SK-N-SH treated with all-trans-retinoic acid at 6 μM for 48 hours (cell line): ENCODE measurements around the gene EEF1AKMT3.
A peak's percentile ranks its signal among the peaks of the same experiment; 100 is the strongest.

Experiments used
- ATAC-seq: fragments of 200-7000 bp; cut with Tn5 transposase; 3 replicates; pipeline ENCODE4 v1.9.1; 2020; ENCODE audit warnings: mild to moderate bottlenecking, moderate library complexity
- ARNTL ChIP-seq: fragments of 450-650 bp; formaldehyde crosslinking; IDR thresholded peaks from 2 replicates; pipeline ENCODE4 v1.5.0; 2020; ENCODE audit warnings: low read depth, mild to moderate bottlenecking, moderate library complexity, borderline replicate concordance
- BACH2 ChIP-seq: fragments of 250-450 bp; sonication (Bioruptor Pico); IDR thresholded peaks from 2 replicates; pipeline ENCODE4 v1.9.0; 2021; ENCODE audit warnings: mild to moderate bottlenecking, borderline replicate concordance
- ESRRG ChIP-seq: fragments of 250-450 bp; sonication (Bioruptor Pico); IDR thresholded peaks from 2 replicates; pipeline ENCODE4 v1.6.1; 2021; ENCODE audit warnings: mild to moderate bottlenecking
- ISL1 ChIP-seq: fragments of 250-450 bp; sonication (Bioruptor Pico); IDR thresholded peaks from 2 replicates; pipeline ENCODE4 v2.1.2; 2022; ENCODE audit warnings: mild to moderate bottlenecking, moderate library complexity
- OSR1 ChIP-seq: fragments of 250-450 bp; sonication (Bioruptor Pico); IDR thresholded peaks from 2 replicates; pipeline ENCODE4 v1.8.0; 2022; ENCODE audit warnings: moderate library complexity, mild to moderate bottlenecking, inconsistent platforms
- SNAI2 ChIP-seq: fragments of 250-450 bp; sonication (Bioruptor Pico); IDR thresholded peaks from 2 replicates; pipeline ENCODE4 v1.5.0; 2020; ENCODE audit warnings: mild to moderate bottlenecking, moderate library complexity
- TCF4 ChIP-seq: fragments of 250-450 bp; sonication (Bioruptor Pico); IDR thresholded peaks from 2 replicates; pipeline ENCODE4 v1.8.0; 2021; ENCODE audit warnings: mild to moderate bottlenecking, moderate library complexity, borderline replicate concordance
- TOX ChIP-seq: fragments of 250-450 bp; sonication (Bioruptor Pico); IDR thresholded peaks from 2 replicates; pipeline ENCODE4 v1.8.0; 2021; ENCODE audit warnings: mild to moderate bottlenecking, moderate library complexity, borderline replicate concordance
- ZC3H10 ChIP-seq: fragments of 250-450 bp; sonication (Bioruptor Pico); IDR thresholded peaks from 2 replicates; pipeline ENCODE4 v1.5.1; 2021; ENCODE audit warnings: mild to moderate bottlenecking, moderate library complexity
- ZFP3 ChIP-seq: fragments of 250-450 bp; sonication (Bioruptor Pico); IDR thresholded peaks from 2 replicates; pipeline ENCODE4 v1.5.0; 2020; ENCODE audit warnings: mild to moderate bottlenecking, moderate library complexity
- ZFP30 ChIP-seq: fragments of 450-650 bp; formaldehyde crosslinking; IDR thresholded peaks from 2 replicates; pipeline ENCODE4 v1.5.0; 2022; ENCODE audit warnings: mild to moderate bottlenecking, moderate library complexity
- ZNF565 ChIP-seq: fragments of 450-650 bp; formaldehyde crosslinking; conservative IDR thresholded peaks from 2 replicates; pipeline ENCODE4 v1.5.0; 2020; ENCODE audit warnings: low read depth, mild to moderate bottlenecking, moderate library complexity
- ZNF8 ChIP-seq: fragments of 450-650 bp; formaldehyde crosslinking; IDR thresholded peaks from 2 replicates; pipeline ENCODE4 v1.5.0; 2020; ENCODE audit warnings: mild to moderate bottlenecking, moderate library complexity
- TF ChIP-seq, protein P1 (sequence below): fragments of 250-450 bp; sonication (Bioruptor Pico); IDR thresholded peaks from 2 replicates; pipeline ENCODE4 v1.5.1; 2020; ENCODE audit warnings: low read depth, mild to moderate bottlenecking, moderate library complexity
- TF ChIP-seq, protein P2 (sequence below): fragments of 250-450 bp; sonication (Bioruptor Pico); IDR thresholded peaks from 2 replicates; pipeline ENCODE4 v1.8.0; 2021; ENCODE audit warnings: low read depth, mild to moderate bottlenecking, moderate library complexity, borderline replicate concordance
- TF ChIP-seq, protein P3 (sequence below): fragments of 250-450 bp; sonication (Bioruptor Pico); IDR thresholded peaks from 2 replicates; pipeline ENCODE4 v1.5.0; 2020; ENCODE audit warnings: mild to moderate bottlenecking, moderate library complexity
- TF ChIP-seq, protein P4 (sequence below): fragments of 250-450 bp; sonication (Bioruptor Pico); IDR thresholded peaks from 2 replicates; pipeline ENCODE4 v1.5.1; 2021; ENCODE audit warnings: mild to moderate bottlenecking, moderate library complexity
- TF ChIP-seq, protein P5 (sequence below): fragments of 250-450 bp; sonication (Bioruptor Pico); IDR thresholded peaks from 2 replicates; pipeline ENCODE4 v1.8.0; 2020; ENCODE audit warnings: mild to moderate bottlenecking, moderate library complexity, borderline replicate concordance

The EEF1AKMT3 gene

DNA sequence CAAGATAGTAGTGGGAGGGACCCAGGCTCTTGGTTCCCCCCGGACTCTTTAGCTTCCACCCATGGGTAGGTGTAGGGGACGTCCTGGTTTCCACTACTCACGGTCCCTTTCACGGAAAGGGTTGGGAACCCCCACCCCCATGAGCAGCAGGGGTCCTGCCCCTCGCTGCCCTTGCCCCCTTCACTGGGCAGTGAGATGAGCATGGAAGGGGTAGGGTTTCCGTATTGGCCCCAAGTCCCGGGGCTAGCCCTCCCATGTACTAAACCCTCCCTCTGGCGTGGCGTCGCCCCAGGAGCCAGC is 46.6 kb upstream of the EEF1AKMT3 start:
- TF ChIP-seq ZNF8 (CRISPR knock-in tag) (no peak), ZNF565 (no peak), ISL1 (CRISPR knock-in tag) (no peak)
- ATAC-seq: no peak

DNA sequence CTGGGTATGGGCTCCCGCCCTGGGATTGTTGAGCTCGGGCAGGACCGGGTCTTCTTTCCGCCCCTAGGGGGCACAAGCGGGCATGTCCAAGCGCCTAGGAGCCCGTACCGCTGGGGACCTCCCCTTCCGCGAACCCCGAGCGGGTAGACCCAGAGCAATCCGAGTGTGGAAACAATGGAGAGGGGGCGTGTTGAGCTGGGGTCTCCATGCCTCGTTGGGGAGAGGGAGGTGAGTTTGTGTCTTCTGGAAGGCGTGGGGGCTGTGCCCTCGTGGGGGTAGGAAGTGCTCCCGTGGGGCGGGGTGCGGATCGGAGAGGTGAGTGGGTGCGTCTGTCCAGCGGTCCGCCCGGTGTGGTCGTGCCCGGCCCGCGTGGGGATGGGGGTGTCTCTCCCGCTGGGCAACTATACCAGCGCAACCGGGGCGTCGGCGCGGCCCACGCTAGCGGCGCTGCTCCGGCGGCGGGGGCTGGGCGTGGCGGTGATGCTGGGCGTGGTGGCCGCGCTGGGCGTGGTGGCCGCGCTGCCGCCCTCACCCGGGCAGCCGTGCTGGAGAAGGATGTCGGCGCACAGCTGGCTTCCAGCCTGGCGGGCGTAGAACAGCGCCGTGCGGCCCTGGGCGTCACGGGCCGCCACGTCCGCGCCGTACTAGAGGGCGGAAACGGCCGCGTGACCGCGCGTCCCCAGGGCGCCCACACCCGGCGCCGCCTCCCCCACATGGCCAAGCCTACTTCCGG is 46.1 kb upstream of the EEF1AKMT3 start:
- no peak for TF ChIP-seq ZFP3 (CRISPR knock-in tag)
- TF ChIP-seq ZNF565: no peak
- TF ChIP-seq, protein P1, sequence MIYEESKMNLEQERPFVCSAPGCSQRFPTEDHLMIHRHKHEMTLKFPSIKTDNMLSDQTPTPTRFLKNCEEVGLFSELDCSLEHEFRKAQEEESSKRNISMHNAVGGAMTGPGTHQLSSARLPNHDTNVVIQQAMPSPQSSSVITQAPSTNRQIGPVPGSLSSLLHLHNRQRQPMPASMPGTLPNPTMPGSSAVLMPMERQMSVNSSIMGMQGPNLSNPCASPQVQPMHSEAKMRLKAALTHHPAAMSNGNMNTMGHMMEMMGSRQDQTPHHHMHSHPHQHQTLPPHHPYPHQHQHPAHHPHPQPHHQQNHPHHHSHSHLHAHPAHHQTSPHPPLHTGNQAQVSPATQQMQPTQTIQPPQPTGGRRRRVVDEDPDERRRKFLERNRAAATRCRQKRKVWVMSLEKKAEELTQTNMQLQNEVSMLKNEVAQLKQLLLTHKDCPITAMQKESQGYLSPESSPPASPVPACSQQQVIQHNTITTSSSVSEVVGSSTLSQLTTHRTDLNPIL (CRISPR knock-in tag): no peak
- TF ChIP-seq, protein P2, sequence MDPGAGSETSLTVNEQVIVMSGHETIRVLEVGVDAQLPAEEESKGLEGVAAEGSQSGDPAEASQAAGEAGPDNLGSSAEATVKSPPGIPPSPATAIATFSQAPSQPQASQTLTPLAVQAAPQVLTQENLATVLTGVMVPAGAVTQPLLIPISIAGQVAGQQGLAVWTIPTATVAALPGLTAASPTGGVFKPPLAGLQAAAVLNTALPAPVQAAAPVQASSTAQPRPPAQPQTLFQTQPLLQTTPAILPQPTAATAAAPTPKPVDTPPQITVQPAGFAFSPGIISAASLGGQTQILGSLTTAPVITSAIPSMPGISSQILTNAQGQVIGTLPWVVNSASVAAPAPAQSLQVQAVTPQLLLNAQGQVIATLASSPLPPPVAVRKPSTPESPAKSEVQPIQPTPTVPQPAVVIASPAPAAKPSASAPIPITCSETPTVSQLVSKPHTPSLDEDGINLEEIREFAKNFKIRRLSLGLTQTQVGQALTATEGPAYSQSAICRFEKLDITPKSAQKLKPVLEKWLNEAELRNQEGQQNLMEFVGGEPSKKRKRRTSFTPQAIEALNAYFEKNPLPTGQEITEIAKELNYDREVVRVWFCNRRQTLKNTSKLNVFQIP: no peak
- no peak for TF ChIP-seq ZC3H10 (CRISPR knock-in tag)
- no peak for TF ChIP-seq ESRRG (CRISPR knock-in tag)
- no peak for TF ChIP-seq ISL1 (CRISPR knock-in tag)
- no peak for TF ChIP-seq ZNF8 (CRISPR knock-in tag)
- no peak for TF ChIP-seq ZFP30 (CRISPR knock-in tag)
- no peak for TF ChIP-seq TOX (CRISPR knock-in tag)
- TF ChIP-seq, protein P3, sequence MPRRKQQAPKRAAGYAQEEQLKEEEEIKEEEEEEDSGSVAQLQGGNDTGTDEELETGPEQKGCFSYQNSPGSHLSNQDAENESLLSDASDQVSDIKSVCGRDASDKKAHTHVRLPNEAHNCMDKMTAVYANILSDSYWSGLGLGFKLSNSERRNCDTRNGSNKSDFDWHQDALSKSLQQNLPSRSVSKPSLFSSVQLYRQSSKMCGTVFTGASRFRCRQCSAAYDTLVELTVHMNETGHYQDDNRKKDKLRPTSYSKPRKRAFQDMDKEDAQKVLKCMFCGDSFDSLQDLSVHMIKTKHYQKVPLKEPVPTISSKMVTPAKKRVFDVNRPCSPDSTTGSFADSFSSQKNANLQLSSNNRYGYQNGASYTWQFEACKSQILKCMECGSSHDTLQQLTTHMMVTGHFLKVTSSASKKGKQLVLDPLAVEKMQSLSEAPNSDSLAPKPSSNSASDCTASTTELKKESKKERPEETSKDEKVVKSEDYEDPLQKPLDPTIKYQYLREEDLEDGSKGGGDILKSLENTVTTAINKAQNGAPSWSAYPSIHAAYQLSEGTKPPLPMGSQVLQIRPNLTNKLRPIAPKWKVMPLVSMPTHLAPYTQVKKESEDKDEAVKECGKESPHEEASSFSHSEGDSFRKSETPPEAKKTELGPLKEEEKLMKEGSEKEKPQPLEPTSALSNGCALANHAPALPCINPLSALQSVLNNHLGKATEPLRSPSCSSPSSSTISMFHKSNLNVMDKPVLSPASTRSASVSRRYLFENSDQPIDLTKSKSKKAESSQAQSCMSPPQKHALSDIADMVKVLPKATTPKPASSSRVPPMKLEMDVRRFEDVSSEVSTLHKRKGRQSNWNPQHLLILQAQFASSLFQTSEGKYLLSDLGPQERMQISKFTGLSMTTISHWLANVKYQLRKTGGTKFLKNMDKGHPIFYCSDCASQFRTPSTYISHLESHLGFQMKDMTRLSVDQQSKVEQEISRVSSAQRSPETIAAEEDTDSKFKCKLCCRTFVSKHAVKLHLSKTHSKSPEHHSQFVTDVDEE (CRISPR knock-in tag): no peak
- TF ChIP-seq, protein P4, sequence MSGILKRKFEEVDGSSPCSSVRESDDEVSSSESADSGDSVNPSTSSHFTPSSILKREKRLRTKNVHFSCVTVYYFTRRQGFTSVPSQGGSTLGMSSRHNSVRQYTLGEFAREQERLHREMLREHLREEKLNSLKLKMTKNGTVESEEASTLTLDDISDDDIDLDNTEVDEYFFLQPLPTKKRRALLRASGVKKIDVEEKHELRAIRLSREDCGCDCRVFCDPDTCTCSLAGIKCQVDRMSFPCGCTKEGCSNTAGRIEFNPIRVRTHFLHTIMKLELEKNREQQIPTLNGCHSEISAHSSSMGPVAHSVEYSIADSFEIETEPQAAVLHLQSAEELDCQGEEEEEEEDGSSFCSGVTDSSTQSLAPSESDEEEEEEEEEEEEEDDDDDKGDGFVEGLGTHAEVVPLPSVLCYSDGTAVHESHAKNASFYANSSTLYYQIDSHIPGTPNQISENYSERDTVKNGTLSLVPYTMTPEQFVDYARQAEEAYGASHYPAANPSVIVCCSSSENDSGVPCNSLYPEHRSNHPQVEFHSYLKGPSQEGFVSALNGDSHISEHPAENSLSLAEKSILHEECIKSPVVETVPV (CRISPR knock-in tag): no peak
- peak; percentile 96 for ATAC-seq

DNA sequence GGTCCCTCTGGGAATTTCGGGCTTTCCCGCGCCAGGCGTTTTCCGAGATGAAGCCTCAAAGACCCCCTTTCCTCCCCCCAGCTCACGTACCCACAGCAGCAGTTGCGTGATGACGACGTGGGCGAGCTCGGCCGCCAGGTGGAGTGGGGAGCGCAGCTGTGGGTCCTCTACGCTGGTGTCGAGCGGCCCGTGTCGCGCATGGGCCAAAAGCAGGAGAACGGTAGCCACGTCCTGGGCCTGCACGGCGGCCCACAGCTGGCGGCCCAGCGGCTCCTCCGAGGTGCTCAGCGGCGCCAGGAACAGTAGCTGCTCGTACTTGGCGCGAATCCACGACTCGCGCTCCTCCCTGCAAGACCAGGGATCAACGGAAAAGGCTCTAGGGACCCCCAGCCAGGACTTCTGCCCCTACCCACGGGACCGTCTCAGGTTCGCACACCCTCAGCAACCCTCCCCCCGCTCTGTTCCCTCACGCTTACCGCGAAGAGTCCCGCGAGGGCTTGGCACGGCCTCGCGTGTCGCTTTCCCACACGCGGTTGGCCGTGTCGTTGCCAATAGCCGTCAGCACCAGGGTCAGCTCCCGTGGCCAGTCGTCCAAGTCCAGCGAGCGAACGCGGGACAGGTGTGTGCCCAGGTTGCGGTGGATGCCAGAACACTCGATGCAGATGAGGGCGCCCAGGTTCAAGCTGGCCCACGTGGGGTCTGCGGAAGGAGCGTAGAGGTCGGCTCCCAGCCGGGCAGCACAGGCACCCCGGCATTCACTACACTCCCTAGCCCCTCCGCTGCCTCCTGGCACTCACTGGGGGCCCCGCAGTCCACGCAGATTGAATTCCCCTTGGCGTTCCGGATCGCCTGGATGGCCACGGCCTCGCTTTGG is 45.3 kb upstream of the EEF1AKMT3 start:
- no peak for ATAC-seq
- TF ChIP-seq, protein P5, sequence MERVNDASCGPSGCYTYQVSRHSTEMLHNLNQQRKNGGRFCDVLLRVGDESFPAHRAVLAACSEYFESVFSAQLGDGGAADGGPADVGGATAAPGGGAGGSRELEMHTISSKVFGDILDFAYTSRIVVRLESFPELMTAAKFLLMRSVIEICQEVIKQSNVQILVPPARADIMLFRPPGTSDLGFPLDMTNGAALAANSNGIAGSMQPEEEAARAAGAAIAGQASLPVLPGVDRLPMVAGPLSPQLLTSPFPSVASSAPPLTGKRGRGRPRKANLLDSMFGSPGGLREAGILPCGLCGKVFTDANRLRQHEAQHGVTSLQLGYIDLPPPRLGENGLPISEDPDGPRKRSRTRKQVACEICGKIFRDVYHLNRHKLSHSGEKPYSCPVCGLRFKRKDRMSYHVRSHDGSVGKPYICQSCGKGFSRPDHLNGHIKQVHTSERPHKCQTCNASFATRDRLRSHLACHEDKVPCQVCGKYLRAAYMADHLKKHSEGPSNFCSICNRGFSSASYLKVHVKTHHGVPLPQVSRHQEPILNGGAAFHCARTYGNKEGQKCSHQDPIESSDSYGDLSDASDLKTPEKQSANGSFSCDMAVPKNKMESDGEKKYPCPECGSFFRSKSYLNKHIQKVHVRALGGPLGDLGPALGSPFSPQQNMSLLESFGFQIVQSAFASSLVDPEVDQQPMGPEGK (CRISPR knock-in tag): no peak
- TF ChIP-seq ZNF565 (no peak), TOX (CRISPR knock-in tag) (no peak), OSR1 (no peak), SNAI2 (CRISPR knock-in tag) (no peak), BACH2 (CRISPR knock-in tag) (no peak), ZFP3 (CRISPR knock-in tag) (no peak), ZC3H10 (CRISPR knock-in tag) (no peak), ZNF8 (CRISPR knock-in tag) (no peak), TCF4 (CRISPR knock-in tag) (no peak), ARNTL (CRISPR knock-in tag) (no peak)
- TF ChIP-seq, protein P1 (CRISPR knock-in tag): no peak
- TF ChIP-seq, protein P4 (CRISPR knock-in tag): no peak
- TF ChIP-seq, protein P2: no peak
